DMS 273 treated with DMSO at 0.1 percent for 48 hours (cell line): ENCODE measurements around the gene P4HA1.
A peak's percentile ranks its signal among the peaks of the same experiment; 100 is the strongest.
"Not testable (repeated sequence)": the region's sequence is repeated elsewhere in the genome, so short reads cannot be mapped to it uniquely, and the experiment has no call there.

Experiments used
- DNase-seq: peaks from one replicate; lab custom pipeline; 2025; lab: John Stamatoyannopoulos, UW

P4HA1 gene

DNA sequence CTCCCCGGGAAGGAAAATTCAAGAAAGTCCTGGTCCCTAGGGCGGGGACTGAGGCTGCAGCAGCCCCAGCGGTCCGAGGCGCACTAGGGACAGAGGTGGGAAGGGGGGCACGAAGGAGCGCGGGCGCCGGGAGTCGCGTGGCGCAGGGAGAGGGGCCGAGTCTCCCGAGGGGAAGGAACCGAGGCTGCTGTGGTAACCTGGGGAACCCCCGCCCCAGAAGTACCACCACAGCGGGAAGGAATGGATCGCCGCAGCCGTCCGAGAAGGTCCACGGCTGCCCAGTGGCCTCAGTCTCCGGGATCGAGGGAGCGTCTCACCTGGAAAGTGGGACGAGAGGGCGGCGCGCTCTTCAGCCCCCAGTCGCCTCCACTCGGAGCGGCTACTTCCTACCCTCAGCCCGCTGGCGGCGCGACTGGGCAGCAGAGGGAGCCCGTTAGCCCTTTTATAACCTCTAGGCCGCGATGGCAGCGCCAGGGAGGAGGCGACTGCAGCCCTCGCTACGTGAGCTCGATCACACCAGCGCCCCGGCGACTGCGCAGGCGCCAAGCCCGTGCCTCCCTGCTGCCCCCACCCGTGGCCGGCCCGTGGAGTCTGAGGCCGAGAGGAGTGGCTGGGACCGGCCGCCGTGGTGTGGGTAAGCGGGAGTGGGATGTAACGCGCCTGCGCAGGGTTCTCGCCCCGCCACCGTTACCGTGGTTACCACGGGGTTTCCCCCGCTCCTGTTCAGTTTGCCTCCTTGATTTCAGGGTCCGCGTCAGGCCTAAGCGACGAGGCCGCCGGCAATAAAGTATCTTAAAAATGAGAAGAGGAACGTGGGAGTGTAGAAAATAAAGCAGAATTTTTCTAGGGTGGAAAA, at the start of gene P4HA1:
P4HA1 (minus strand) TSS at position 418 of the 856 bp plus-strand sequence. CDS start 21,983 bp downstream, outside the sequence.
- DNase-seq, result peak; percentile 82

DNA sequence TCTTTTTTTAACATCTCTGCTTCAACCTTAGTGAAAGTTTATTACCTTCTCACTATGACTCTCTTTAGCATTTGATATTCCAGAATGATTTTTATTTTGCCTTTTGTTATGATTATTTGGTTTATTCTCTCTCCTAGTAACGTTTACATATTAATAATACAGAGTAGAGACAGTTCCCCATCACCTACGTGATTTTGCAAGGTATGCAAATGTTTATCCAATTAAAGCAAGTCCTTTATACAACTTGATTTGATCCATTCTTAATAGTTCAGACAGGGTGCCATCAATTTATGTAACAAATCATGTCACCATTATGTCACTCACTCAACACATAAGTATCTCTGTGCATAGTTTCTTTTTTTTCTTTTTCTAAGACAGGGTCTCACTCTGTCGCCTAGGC, 44.9 kb upstream of the P4HA1 start:
- no peak for DNase-seq

DNA sequence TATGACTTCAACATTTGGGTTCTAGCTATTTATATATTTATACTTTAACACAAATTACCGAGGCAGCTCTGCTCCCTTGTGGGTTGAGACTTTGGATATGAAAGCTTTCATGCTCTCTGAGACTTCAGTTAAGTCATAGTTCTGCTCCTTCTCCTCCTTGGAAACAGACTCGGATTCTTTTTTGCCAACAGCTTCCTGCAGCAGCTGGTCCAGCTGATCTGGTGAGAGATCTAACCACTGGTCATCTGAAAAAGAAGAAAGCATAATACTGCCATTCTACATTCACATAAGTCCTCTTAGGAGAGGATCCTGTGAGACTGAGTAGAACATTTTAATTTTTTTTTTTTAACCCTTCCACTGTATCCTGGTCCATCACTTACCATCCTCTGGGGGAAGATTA, 42.6 kb upstream of the P4HA1 start:
- no peak for DNase-seq

DNA sequence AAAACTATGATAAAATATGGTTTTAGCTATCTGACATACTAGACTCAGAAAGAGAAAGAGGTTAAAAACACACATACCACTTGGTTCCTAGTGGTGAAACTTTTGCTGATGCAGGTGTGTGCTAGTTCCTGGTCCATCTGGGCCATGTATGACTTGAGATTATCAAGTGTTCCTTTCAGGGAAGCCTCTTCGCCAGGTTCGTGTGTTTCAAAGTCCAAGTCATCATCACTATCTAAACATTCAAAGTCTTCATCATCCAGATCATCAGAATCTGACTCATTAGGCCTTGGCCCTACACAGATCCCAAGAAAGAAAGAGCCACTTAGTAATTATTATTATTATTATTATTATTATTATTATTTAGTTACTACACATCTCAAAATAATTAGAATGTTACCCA, 40.0 kb upstream of the P4HA1 start:
- DNase-seq, result no peak

DNA sequence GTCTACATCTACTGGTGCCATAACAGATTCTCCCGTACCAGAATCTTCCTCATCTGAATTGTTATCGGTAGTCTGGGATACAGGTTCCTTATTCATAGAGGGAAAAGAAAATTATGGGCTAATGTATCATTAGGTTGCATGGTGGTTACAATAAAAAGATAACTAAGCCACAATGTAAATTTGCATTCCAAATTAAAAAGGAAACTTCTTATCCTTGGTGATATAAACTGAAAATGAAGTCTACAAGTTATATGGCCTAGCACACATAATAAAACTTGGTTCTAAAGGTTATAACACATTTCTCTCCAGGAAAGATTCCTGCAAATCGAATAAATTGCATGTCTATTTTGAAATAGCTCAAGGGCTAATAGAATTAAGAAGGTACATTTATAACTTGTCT, 38.1 kb upstream of the P4HA1 start:
- DNase-seq, result no peak

DNA sequence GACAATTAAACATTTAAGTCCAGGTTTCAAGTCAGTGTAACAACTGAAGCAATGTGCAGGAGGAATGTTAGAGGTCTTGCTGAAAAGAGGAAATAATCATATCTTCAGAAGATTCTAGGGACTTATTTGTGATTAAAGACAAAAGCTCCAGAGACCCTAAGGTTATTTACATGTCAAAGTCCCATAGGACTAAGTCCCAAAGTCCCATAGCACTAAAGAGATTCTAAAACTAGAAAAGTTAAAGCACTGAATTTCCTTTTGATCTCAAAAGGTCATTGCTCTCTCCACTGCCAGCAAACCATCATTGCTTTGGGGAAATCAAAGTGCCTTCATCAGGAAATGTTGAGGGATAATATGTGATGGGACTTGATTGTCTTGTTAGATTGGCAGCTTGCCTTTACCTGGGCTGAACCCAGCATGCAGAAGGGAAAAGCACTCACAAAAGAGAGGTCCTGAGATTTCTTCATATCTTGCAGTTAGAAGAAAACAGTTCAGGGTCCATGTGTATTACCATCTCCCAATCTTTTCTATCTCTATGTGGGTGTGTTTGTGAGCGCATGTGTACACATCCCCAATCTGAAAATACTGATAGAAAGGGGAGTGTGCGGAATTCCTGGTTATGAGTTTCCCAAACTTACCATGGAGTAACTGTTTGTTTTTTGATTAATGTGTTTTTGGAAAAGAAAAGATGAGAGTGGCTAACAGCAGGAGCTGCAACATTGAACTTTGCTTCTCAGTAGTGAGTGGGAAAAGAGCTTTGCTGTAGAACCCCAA, 35.4 kb upstream of the P4HA1 start:
- DNase-seq, result no peak

DNA sequence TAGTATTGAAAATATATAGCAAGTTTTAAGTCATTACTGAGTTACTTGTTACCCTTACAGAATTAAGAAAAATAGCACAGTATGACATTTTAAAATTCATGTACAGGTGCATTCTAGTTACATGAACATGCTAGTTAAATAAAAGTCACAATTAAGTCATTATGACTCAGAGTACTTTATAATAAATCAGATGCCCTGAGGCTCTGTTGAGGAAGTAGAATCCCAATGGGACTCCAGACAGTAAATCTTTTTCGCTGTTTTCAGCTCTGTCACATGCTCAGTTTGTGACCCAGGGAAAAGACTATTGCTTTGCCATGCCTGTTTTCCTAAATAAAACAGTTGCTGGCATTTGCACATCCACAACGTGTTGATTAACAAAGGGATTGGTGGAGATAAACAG, 34.6 kb upstream of the P4HA1 start:
- DNase-seq, result no peak

DNA sequence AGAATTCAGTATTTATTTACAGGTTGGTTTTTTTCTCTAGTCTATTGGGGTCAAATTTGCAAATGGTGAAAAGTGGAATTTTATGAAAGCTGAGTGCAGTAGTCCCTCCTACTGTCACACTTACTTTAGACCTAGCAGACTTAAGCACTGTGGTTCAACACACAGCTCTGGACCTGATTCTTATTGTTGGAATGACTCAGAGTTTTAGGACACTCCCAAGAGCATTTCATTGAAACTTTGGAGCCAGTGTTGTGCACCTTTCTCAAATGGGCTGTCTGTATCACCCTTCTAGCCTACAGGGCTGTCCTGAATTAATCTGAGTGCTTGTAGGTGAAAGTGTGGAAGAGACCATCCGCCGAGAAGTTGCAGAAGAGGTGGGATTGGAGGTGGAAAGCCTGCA, 29.7 kb upstream of the P4HA1 start:
- DNase-seq, result no peak

DNA sequence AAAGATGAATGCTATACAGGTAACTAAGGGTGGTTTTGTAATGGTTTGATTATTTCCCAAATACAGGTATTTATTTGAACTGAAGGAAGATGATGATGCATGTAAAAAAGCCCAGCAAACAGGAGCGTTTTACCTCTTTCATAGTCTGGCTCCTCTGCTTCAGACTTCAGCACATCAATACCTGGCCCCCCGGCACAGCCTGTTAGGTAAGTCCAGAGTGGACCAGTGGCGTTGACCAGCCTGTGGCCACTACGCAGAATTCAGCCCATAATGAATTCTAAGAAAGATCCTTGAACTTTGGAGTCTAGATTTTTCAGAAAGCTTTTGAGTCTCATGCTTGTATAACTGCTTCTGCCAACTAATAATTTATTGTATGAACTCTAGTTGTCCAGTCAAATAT, 23.3 kb upstream of the P4HA1 start:
- DNase-seq, result no peak

DNA sequence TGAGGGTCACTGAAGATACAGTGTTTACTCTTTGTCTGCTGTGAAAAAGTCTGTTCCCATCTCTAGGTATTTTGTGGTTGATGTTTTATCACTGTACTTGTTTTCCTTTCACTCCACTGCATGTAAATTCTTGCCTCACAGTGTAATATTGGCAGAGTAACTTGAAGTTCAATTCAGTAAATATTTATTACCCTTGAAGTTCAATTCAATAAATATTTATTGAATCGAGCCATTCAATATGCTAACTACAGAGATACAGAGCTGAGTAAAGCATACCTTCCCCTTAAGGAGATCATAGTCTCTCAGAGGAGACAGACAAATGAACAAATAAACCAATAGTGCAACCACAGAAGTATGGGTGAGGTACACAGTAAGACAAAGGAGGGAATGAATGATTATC, 22.8 kb upstream of the P4HA1 start:
- no peak for DNase-seq

DNA sequence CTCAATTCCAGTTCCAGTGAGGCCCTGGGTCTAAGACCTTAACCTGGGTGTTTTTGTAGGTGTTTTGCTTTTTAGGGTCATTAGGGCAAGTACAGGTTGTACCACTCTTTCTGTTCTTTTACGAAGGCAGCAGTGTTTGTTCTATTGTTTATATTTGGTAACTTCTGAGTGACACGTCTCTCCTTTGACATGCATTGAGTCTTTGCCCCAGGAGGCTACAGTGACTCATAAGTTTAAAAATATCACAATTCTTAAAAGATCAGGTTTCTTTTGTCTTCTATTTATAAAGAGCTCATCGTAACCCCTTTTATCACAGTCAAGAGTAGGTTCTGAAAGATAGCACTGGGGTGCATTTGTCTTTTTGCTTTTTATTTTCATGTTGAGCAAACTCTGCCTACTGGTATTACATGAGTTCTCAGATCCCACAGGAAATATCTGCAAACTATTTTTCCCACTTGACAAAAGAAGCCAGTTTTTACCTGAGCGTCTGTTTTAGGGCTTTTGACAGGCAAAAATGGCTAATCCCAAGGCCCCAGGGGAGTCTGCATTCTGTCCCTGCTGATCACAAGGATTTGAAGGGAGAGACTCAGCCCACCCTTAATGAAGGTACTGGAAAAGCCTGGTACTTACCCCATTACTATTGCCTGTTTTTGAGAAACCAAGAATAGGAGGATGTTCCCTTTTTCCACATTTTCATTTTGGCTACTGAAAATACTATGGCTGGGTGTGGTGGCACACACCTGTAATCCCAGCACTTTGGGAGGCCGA, 21.5 kb upstream of the P4HA1 start:
- DNase-seq, result no peak

DNA sequence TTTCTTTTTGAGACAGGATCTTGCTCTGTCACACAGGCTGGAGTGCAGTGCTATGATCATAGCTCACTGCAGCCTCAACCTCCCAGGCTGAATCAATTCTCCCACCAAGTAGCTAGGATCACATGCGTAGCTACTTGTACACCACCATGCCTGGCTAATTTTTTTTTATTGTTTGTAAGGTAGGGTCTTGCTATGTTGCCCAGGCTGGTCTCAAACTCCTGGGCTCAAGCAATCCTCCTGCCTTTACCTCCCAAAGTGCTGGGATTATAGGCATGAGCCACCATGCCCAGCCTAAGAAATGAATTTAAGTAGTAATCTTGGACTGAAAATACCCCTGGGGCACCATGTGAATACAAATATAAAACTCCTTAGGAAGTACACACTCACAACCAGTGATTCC, 19.4 kb upstream of the P4HA1 start:
- DNase-seq, result no peak

DNA sequence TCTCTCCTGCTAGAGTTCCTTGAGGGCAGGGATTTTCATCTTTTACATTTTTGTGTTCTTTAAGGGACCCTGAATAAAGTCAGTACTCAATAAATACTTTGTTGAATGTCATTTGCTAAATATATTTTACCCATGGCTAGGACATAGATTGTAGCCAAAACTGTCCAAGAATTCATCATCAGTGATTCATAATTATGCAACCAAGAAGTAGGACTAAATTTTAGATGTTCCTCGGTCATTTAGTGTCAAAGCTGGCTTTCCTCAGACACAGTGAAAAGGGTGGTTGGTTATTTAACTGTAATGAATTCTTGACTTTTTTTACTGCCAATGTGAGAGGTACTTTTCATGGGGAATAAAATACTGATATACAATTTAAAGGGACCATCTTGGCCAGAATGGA, 16.9 kb upstream of the P4HA1 start:
- no peak for DNase-seq

DNA sequence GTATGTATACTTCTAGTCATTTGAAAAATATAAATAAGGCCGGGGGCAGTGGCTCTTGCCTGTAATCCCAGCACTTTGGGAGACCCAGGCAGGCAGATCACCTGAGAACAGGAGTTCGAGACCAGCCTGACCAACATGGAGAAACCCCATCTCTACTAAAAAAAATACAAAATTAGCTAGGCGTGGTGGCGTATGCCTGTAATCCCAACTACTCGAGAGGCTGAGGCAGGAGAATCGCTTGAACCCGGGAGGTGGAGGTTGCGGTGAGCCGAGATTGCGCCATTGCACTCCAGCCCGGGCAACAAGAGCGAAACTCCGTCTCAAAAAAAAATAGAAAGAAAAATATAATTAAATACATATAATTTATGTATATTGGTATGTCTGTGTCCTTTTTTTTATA, 15.4 kb upstream of the P4HA1 start:
- DNase-seq, result not testable (repeated sequence)

DNA sequence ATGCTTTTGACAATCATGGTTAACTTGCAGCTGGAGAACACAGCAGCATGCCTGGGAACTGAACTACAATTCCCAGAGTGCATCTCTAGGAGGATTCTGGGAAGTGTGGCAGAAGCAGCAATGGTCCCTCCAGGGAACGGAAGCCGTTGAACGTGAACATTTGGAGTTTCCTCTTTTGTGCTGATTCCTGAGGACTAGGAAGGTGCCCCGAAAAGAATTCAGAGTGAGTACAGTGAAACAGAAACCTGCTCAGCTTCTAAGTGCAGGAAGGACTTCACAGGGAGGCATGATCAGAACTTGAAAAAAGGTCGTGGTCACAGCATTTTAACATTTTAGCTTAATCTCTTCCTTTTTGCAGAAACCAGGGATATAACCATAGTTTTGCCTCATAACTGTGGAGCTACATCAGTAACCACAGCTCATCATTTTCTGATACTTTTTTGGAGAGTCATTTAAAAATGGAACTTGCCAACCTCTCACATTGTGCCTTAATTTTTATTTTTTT, 13.7 kb upstream of the P4HA1 start, which contains the start of gene NUDT13:
NUDT13 (plus strand) TSS at position 111 of the 505 bp plus-strand sequence. CDS start 3,911 bp downstream, outside the sequence.
- DNase-seq, result no peak

DNA sequence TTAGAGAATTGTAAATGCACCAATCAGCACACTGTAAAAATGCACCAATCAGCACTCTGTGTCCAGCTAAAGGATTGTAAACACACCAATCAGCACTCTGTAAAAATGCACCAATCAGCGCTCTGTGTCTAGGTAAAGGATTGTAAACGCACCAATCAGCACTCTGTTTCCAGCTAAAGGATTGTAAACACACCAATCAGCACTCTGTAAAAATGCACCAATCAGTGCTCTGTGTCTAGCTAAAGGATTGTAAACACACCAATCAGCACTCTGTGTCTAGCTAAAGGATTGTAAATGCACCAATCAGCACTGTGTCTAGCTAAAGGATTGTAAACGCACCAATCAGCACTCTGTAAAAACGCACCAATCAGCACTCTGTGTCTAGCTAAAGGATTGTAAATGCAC, 12.6 kb upstream of the P4HA1 start:
- DNase-seq, result not testable (repeated sequence)

DNA sequence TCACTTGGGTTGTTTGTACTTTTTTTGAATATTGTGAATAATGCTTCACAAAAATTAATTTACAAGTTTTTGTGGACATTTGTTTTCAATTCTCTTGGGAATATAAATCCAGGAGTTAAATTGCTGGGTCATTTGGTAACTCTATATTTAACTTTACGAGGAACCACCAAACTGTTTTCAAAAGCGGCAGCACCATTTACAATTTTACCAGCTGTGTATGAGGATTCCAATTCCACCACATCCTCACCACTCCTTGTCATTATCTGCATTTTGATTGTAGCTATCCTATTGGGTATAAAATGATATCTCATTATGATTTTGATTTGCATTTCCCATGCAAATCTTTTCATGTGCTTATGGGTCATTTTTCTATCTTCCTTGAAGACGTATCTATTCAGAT, 9.6 kb upstream of the P4HA1 start:
- no peak for DNase-seq

DNA sequence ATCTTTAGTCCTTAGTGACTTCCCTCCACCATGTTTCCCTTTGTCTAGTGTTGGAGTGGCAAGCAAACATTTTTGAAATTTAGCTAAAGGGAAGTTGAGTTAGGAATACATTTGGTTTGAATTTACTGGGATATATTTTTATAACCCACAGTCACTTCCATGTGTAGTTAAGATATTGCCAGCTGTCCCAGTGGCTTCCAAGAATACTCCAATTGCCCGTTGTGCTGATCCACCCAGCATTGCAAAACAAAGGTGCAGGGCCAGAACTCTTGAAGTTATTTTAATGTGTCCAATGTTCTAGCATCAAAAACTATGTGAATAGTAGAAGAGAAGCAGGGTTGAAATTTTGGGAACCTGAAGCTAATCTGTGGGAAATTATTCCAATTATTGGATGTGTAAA, 2.5 kb upstream of the P4HA1 start:
- no peak for DNase-seq

DNA sequence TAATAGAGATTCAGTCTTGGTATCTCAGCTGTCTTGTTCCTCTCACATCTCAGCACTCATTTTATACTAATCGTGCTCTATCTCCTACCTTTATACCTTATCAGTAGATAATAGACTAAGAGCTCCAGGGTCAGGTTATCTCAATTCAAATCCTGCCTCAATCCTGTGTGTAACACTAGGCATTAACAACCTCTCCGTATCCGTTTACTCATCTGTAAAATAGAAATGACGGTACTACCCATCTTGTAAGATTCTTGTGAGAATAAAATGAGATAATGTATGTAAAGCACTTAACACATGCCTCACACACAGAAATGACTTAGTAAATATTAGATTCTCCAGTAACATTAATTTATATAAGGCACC, 622 bp upstream of the P4HA1 start:
- no peak for DNase-seq

DNA sequence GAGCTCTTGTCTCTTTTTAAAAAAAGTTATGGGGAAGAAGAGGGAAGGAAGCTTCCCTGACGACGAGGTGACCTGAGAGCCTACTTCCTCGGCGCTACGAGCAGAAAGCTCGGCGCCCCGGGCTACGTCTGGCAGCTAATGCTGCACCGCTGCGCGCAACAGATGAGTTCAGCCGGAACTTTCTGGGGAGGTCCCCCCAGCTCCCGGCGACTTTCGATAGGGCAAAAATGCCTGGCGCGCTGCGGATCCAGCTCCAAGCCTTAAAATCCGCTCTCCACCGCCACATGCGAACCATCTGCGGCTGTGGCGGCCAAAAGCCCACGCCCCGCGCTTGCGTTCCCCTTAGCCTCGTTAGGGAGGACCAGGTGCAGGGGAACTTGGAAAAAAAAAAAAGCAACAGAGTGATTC, 621 bp downstream of the P4HA1 start:
- DNase-seq, result peak; percentile 13

DNA sequence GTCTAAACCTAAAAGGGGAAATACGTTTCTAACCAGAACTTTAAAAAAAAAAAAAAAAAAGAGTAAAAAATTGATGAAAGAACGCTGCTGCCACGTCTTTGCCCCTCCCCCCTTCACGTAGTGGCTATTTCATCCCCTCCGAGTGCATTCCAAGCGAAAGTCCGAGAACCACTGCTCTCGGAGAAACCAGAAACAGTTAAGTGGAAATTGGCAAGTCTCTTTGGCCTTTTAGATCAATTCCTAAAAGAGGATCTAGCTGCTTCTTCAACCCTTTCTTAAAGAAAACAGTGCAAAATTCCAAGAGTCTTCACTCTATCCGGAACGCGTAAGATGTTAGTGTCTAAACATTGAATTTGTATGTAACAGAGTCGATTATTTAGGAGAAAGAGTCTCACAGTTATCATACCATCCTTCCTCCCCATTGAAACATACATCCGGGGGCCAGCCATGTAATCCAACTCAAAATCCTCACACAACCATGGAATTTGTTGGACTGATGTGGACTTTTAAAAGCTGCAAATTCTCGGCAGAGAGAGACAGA, 1.1 kb downstream of the P4HA1 start:
- no peak for DNase-seq

DNA sequence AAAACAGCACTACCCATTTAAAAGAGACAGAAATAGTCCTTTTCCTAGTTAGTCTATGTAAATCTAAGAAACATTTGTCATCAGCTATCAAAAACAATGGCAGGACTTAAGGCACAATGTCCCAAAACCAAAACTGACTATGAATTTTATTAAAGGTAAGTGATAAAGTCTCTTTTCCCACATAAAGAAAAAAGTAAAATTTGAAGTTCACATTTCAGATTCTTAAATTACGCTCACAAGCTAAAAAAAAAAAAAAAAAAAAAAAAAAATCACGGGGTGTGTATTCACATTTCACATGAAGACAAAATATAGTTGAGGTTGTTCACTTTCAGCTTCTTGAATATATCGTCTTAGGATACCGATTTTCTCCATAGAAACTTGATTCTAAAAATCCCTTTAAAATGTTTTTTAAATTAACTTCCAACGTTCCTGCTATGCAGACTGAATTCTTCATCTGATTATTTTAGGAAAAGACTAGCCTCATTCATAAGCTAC, 1.6 kb downstream of the P4HA1 start:
- DNase-seq, result no peak
